Right renal cortex interstitium (tissue), 3 donors: ENCODE results near the gene PSORS1C2. TPM values are rescaled to one million over a fixed set of nuclear protein-coding genes. Genes with fewer than 3 reads are reported as not detected.

Source experiments
- polyA plus RNA-seq, 3 donors: library from polyadenylated mRNA; unstranded; fragments of 120-200 nt; gene quantifications; one replicate each; pipeline ENCODE4 v1.2.1, GENCODE V29; 2013; ENCODE audit not compliant: insufficient read length in 3 of 3

Gene PSORS1C2
- polyA plus RNA-seq, 3 donors = not detected

Other genes with a start within 250 kb of the PSORS1C2 start
- 10 to 100 TPM; 36.1 to 44.6 (median 37.2) TPM for gene GTF2H4, start 230.9 kb downstream of the PSORS1C2 start, polyA plus RNA-seq
- gene VARS2, start 224.8 kb downstream of the PSORS1C2 start, polyA plus RNA-seq = 10 to 100 TPM; 25.6 to 35.0 (median 30.1) TPM
- 1 to 10 TPM in 2 of 3 donors, under 1 TPM in 1; 0.29 to 1.2 (median 1.1) TPM for gene SFTA2, start 206.9 kb downstream of the PSORS1C2 start, polyA plus RNA-seq
- gene MUCL3, start 198.1 kb downstream of the PSORS1C2 start, polyA plus RNA-seq = under 1 TPM; 0.03 to 0.07 (median 0.06) TPM
- gene MUC21, start 155.3 kb downstream of the PSORS1C2 start, polyA plus RNA-seq = not detected
- gene MUC22, start 128.6 kb downstream of the PSORS1C2 start, polyA plus RNA-seq = not detected
- gene C6orf15, start 26.5 kb downstream of the PSORS1C2 start, polyA plus RNA-seq = not detected
- gene PSORS1C1, start 24.3 kb downstream of the PSORS1C2 start, polyA plus RNA-seq = under 1 TPM in 2 of 3 donors, not detected in 1; 0.14 to 0.40 TPM
- gene CDSN, start 18.6 kb downstream of the PSORS1C2 start, polyA plus RNA-seq = not detected
- gene CCHCR1, start 18.7 kb upstream of the PSORS1C2 start, polyA plus RNA-seq = 10 to 100 TPM; 24.2 to 25.2 (median 25.1) TPM
- 10 to 100 TPM; 16.5 to 19.9 (median 17.8) TPM for gene TCF19, start 19.5 kb upstream of the PSORS1C2 start, polyA plus RNA-seq
- 1 to 10 TPM; 1.2 to 2.5 (median 2.2) TPM for gene POU5F1, start 31.6 kb upstream of the PSORS1C2 start, polyA plus RNA-seq
- gene HLA-C, start 133.0 kb upstream of the PSORS1C2 start, polyA plus RNA-seq = 100 to 1,000 TPM in 2 of 3 donors, 10 to 100 TPM in 1; 81.5 to 157 (median 126) TPM
- gene HLA-B, start 218.1 kb upstream of the PSORS1C2 start, polyA plus RNA-seq = 100 to 1,000 TPM in 2 of 3 donors, 10 to 100 TPM in 1; 97.2 to 236 (median 160) TPM